NCI-H146 treated with DMSO at 0.1 percent for 48 hours (cell line): Measurements from ENCODE around the gene GSX1.
"Not testable (repeated sequence)": the region's sequence is repeated elsewhere in the genome, so short reads cannot be mapped to it uniquely, and the experiment has no call there.

Experiments used
- DNase-seq: peaks from one replicate; lab custom pipeline; 2025; ENCODE audit not compliant: unreplicated experiment; lab: John Stamatoyannopoulos, UW

GSX1 gene

DNA sequence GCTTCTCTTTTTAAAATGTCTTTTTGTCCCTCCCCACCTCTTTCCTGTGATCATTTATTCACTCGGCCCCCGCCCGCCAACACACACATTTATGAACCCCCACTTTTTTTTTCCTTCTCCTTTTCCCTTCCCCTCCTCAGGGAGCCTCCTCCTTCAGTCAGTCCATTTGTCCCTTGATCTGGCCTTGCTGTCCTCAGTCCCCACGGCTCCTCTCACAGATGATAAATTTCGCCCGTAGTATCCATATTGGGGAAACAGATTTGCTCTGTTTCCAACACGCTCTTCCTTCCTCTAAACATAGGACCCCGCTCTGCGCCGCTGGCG is 2.0 kb downstream of the GSX1 start:
- DNase-seq = no peak

- no peak for DNase-seq
These were observed 2.8 kb downstream of the GSX1 start for GRCh38 chr13:27794921-27795717.

DNA sequence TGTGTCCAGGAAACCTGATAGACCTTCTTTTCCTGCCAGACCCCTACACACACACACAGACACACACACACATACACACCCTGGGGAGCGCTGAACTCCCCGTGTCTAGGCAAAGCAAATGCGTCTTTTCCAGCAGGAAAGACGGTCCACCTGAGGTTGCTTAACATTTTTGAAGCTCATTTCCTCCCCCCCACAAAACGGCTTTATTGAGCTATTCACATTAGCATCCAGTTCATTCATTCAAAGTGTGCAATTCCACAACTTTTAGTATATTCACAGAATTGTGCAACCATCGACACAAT is 3.4 kb downstream of the GSX1 start:
- DNase-seq = no peak

- no peak for DNase-seq
These were observed 4.4 kb downstream of the GSX1 start for GRCh38 chr13:27796544-27797227.

- no peak for DNase-seq
These were observed 4.9 kb downstream of the GSX1 start for GRCh38 chr13:27797228-27797624.

DNA sequence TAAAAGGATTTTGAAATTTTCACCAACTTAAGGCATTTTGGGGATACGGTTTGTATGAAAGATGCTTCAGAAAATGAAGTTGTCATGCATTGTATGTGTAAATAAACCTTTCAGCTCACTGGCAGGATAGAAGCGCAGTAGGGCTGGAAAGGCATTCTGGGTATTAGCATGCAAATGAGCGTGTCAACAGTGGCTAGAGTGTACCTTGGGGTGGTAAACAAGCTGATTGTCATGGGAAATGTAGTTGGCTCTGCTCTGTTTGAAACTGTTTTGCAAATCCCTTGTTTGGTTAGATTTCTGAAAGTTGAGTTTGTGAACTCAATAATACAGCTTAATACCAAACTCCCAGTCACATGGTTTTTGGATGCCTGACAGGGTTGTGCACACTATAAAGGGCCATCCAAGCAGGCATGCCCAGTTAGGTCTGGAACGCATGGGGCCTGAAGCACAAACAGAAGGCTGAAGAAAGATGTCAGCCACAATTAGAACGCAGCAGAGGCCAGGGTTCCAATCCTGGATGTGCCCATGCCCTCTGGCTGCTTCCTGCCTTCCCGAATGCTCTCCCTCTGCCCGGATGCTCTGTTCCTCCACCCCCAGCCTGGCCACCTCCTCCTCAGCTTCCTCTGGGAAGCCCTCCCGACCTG is 14.6 kb downstream of the GSX1 start:
- DNase-seq = no peak

- no peak for DNase-seq
These were observed 16.7 kb downstream of the GSX1 start for GRCh38 chr13:27808851-27809550.

DNA sequence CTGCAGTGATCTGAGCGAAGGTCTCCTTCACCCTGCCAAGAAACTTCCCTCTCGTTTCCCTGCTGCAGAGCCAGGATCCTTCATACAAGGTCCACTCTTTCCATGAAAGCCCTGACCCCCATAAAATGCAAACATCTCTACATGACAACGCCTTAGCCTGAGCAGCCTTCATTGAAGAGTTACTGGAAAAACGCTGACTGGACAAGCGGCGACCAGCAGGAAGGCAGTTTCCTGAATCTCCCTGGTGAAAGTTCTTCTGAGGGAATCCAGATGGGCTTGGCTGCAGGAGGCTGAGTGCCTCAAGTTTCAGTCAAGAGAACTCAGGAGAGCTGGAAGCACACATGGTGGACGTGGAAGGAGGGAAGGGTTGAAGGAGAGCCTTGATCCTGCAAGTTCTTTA is 17.7 kb downstream of the GSX1 start:
- DNase-seq = no peak

- no peak for DNase-seq
These were observed 18.2 kb downstream of the GSX1 start for GRCh38 chr13:27810461-27810860.

DNA sequence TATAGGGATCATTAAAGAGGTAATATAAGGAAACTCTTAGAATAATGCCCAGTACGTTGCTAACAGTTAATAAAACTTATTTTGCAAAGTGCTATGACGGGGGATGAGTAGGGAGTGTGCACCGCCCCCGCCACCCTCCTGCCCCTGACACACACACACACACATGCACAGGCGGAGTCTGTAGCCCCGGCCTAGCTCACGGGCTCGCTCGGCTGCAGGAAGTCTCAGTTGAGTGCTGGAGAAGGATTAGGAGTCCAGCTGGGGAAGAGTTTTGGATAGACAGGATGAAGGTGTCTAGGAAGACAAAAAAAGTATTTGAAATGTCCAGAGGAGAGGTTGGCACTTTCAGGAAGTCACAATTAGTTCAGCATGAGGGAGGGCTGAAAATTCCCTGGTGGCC is 21.5 kb downstream of the GSX1 start:
- DNase-seq = no peak

GRCh38 chr13:27817832-27818231 is 25.5 kb downstream of the GSX1 start:
- not testable (repeated sequence) for DNase-seq

DNA sequence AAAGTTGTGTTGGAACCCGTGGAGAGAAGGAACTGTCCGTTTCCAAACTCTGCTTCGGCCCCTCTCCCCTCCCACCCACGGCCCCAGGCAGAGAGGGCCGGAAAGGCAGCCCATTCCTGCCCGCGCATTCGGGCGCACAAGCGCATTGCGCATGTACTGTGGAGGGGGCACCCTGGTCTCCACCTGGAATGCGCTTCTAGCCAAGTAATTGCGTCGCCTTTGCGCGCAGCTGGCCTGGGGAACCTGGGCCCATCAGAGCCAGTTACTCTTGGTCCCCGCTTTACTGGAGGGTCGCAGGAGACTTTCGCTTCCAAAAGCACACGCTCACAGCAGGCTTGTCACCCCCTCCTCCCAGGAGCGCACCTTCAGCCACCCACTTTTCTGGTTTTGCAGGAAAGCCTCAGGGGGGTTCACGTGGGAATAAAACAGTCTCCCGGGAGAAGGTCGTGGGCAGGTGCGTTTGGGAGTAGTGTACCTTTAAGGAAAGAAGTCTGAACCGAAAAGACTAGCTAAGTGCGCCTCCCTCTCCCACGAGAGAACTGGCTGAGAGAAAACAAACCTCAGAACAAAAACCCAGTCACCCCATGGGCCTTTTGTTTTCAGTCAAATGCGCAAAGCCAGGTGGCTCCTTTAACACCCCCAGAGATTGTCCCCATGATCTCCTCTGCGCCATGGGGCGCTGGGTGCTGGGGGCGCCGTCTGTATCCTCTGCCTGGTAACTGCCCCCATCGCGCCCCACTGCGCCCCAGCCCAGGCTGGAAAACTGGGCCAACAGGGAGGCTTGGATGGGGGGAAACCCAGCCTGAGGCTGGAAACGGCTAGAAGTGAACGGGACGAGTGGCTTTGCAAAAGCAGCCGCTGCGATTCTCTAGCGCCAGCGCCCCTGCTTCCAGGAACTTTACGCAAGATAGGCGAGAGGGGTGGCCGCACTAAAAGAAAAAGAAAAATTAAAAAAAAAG is 28.5 kb downstream of the GSX1 start:
- DNase-seq = no peak

DNA sequence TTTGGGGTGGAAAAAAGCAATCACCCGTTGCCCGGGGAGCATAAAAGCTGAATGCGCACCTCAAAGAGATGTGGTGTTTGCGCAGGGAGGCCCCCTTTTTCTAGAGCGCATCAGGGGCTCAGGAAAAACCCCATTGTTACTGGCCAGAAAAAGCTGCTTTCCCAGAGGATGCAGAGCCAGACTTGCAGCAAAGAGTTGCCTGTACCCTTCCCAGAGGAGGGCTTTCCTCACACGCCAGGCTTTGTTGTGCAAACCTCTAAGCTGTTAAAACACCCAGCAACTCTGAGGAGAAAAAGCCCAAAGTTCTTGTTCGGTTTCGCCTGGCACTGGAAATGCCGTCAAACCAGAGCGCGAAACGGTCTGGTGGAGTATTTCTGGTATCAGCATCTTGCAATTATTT is 29.3 kb downstream of the GSX1 start:
- no peak for DNase-seq

DNA sequence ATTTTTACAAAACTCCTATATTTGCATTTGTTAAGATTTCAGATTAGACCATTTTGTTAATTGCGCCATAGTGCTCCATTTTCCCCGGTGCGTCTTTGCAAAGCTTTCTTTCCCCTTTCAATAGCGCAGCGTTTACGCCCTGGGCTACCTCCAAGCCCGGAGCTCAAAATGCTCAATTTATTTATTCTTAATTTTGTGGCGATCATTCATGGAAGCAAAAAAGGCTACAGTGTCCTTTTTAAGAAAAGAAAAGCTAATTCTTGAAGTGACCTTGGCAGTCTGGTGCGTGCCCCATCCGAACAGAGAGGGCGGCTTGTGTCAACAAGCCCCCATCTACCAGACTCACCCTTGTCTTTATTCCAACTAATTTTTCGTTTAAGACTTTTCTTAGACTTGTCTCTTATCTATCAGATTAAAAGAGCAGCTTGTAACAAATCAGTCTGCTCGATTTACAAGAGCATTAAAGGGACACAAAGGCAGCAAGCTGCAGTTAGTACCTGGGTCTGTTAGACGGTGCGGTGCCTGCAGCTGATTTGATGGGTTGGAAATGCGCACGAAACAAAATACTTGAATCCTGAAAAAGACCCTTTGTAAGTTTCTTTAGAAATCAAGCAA is 30.1 kb downstream of the GSX1 start:
- DNase-seq = no peak

- DNase-seq = no peak
These were observed 30.6 kb downstream of the GSX1 start for GRCh38 chr13:27822873-27823311.

DNA sequence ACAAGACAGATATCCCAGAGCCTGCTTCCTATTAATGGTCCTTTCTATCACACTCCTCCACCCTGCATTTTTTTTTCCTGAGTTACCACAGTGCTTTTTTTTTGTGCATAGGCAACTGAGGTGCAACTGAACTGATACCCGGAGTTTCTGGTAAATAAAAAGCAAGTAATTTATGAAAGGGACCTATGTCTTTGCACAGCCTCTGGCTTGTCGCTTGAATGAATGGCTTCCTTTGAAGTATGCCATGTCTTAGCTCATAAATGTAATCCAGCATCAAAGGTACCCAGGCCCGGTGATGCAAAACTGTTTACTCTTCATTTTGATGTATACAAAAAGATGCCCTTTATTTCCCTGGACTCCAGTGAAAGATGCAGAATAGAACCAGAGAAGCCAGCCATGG is 31.8 kb downstream of the GSX1 start:
- no peak for DNase-seq

DNA sequence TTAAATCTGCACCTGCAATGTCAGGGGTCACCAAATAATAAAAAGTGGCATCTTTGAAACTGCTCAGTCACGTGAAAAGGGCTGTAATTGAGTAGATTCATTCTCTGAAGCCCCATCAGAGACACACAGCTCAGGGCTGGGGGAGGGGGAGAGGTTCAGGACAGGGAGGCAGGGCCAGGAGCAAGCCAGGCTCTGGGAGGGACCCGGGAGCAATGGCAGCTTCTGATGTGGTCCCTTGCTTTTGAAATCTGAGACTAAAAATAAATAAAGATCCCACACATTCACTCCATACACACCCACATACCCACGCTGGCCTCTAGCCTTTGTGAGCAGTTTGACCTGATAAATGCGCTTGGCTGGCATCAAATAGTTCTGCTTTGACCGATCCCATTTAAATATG is 32.8 kb downstream of the GSX1 start:
- DNase-seq = no peak

DNA sequence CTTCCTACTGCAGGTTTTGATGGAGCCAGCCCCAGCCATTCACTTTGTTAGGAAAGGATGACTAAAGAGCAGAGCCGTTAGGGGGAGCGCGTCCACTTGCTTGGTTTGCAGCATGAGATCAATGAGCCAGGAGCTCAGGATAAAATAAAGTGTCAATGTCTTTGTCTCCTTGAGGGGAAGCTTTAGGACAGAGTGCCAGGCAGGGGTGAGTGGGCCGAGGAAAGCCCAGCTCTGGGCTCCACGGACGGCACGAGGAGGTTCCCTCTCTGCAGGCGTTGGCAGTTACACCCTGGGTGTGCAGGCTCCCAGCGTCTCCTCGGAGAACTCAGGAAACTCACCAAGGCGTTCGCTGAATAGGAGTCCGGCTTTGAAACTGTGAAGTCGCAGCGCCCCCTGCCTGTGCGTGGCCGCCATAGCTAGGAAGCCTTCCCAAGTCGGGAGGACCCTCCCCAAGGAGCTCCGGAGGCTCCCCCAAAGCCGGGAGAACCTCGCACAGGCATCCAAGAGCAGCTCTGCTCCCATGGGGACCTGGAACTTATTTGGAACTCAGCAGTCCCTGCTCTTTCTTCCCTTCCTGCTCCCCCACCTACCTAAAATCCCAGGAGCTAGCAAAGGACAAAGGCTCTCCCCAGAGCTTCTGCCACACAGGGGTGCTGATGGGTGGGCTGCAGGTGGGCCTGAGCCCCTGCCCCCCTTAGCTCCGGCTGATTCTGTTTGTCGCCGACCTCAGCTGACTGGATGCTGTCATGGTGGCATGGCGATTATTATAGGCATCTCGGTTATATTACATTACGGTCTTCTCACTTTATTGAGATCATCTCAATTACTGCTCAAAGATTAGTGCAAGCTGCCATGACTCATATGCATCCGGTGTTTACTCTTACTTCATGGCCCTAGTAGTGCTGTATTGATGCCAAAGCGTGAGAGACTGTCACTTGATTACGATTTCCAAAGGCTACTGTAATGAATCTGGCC is 34.4 kb downstream of the GSX1 start:
- peak; percentile 28 for DNase-seq

- no peak for DNase-seq
These were observed 35.4 kb downstream of the GSX1 start for GRCh38 chr13:27827646-27828045.
